Endothelial cell of umbilical vein (primary cell): ENCODE data around the gene ARMC7. TPM values are rescaled to one million over a fixed set of nuclear protein-coding genes. Genes with fewer than 3 reads are reported as not detected.
A peak's percentile ranks its signal among the peaks of the same experiment; 100 is the strongest.

Experiments used
- BruUV-seq: library from RNA; stranded (reverse); fragments of 400-500 nt; replicated peaks from 2 replicates; lab custom pipeline; 2021; lab: Mats Ljungman, UMichigan
- CTCF ChIA-PET: fragments of 300-600, 350-600 bp; sonication (Branson Sonifier 250); formaldehyde crosslinking; loops from one replicate; lab custom pipeline; 2021; ENCODE audit warnings: antibody characterized with exemption, inconsistent platforms; lab: Charles Lee
- POLR2A ChIA-PET: fragments of 300-600, 350-600 bp; sonication (Branson Sonifier 250); formaldehyde crosslinking; loops from one replicate; lab custom pipeline; 2021; ENCODE audit warnings: antibody characterized with exemption, inconsistent platforms; lab: Charles Lee
- DNase-seq: peaks from one replicate; pipeline ENCODE4 v3.0.0-alpha.2; 2011; ENCODE audit warnings: low read depth, low spot score
- FAIRE-seq: peaks from 2 replicates; lab custom pipeline; 2011; peaks lifted over from hg19 to GRCh38; lab: Jason Lieb, UNC
- H2AFZ ChIP-seq: 2 replicates; pipeline ENCODE4 v1.6.0; 2012; ENCODE audit warnings: low read depth, low read length, control low read depth, inconsistent platforms
- H3K27ac ChIP-seq: 2 replicates; pipeline ENCODE4 v1.5.1; 2011; ENCODE audit warnings: low read depth, mild to moderate bottlenecking, control low read depth, low read length, moderate library complexity; ENCODE audit not compliant: insufficient read depth
- H3K27me3 ChIP-seq, 2 experiments: 2 replicates each; pipeline versions ENCODE4 v1.6.0 to v1.6.1; 2011; ENCODE audit warnings: low read length in 2 of 2, mixed read lengths in 1 of 2; ENCODE audit not compliant: control insufficient read depth in 2 of 2, insufficient read depth in 2 of 2
- H3K36me3 ChIP-seq, 2 experiments: 2 replicates in 1 of 2; 3 replicates in 1 of 2; pipeline ENCODE4 v1.5.1; 2011; ENCODE audit warnings: low read length in 2 of 2, mild to moderate bottlenecking in 1 of 2, moderate library complexity in 1 of 2; ENCODE audit not compliant: control insufficient read depth in 2 of 2, insufficient read depth in 2 of 2; ENCODE audit errors: extremely low read depth in 1 of 2
- H3K4me1 ChIP-seq: 3 replicates; pipeline ENCODE4 v1.5.1; 2011; ENCODE audit warnings: mild to moderate bottlenecking, low read length; ENCODE audit not compliant: control insufficient read depth, insufficient read depth; ENCODE audit errors: extremely low read depth
- H3K4me2 ChIP-seq: 2 replicates; pipeline ENCODE4 v1.6.1; 2011; ENCODE audit warnings: low read length, control low read depth, mixed read lengths; ENCODE audit not compliant: insufficient read depth
- H3K4me3 ChIP-seq, 3 experiments: fragments of 200-600 bp in 1 of 3; sonication (generic), shearing (Covaris generic) in 1 of 3; replicated peaks in 1 of 3; 2 replicates each; pipeline ENCODE4 v1.5.1; 2011 to 2016; ENCODE audit warnings: control low read depth in 3 of 3, low read length in 3 of 3, mild to moderate bottlenecking in 2 of 3, inconsistent platforms in 1 of 3, low read depth in 1 of 3, moderate library complexity in 1 of 3; ENCODE audit not compliant: insufficient read depth in 1 of 3
- H3K79me2 ChIP-seq: 2 replicates; pipeline ENCODE4 v1.6.0; 2012; ENCODE audit warnings: low read length, inconsistent platforms; ENCODE audit not compliant: control insufficient read depth, insufficient read depth
- H3K9ac ChIP-seq: replicated peaks from 2 replicates; pipeline ENCODE3; 2011; ENCODE audit warnings: low read length, control low read depth; ENCODE audit not compliant: insufficient read depth; ENCODE audit errors: extremely low read depth
- H3K9me1 ChIP-seq: replicated peaks from 3 replicates; pipeline ENCODE4 v1.6.0; 2011; ENCODE audit warnings: mild to moderate bottlenecking, low read length; ENCODE audit not compliant: control insufficient read depth, insufficient read depth; ENCODE audit errors: extremely low read depth
- H3K9me3 ChIP-seq: replicated peaks from 2 replicates; pipeline ENCODE4 v1.5.1; 2012; ENCODE audit warnings: low read length, inconsistent platforms; ENCODE audit not compliant: control insufficient read depth, insufficient read depth
- H4K20me1 ChIP-seq: replicated peaks from 2 replicates; pipeline ENCODE3; 2011; ENCODE audit warnings: mild to moderate bottlenecking, low read length; ENCODE audit not compliant: control insufficient read depth, insufficient read depth; ENCODE audit errors: extremely low read depth
- EZH2 ChIP-seq: IDR thresholded peaks from 2 replicates; pipeline ENCODE4 v1.6.1; 2012; ENCODE audit warnings: borderline replicate concordance, low read depth, mild to moderate bottlenecking, moderate library complexity, low read length, inconsistent platforms; ENCODE audit not compliant: severe bottlenecking
- FOS ChIP-seq: IDR thresholded peaks from 2 replicates; pipeline ENCODE4 v1.6.1; 2011; ENCODE audit warnings: mild to moderate bottlenecking, low read length, moderate library complexity, borderline replicate concordance; ENCODE audit not compliant: insufficient read depth
- GATA2 ChIP-seq: IDR thresholded peaks from 2 replicates; pipeline ENCODE4 v1.7.0; 2011; ENCODE audit warnings: low read depth, mild to moderate bottlenecking, moderate library complexity, mixed read lengths, low read length; ENCODE audit not compliant: insufficient read length, insufficient read depth
- JUN ChIP-seq: IDR thresholded peaks from 2 replicates; pipeline ENCODE4 v1.6.1; 2011; ENCODE audit warnings: borderline replicate concordance, low read depth; ENCODE audit not compliant: insufficient read length, insufficient read depth
- MYC ChIP-seq: IDR thresholded peaks from one replicate; pipeline ENCODE4 v1.6.1; 2011; ENCODE audit warnings: mild to moderate bottlenecking, low read depth, low read length
- POLR2A ChIP-seq: IDR thresholded peaks from 2 replicates; pipeline ENCODE4 v1.6.1; 2012; ENCODE audit warnings: low read depth, mild to moderate bottlenecking, control low read depth, low read length
- POLR2AphosphoS5 ChIP-seq: IDR thresholded peaks from 2 replicates; pipeline ENCODE4 v1.6.1; 2012; ENCODE audit warnings: low read depth, mild to moderate bottlenecking, control low read depth, low read length, moderate library complexity; ENCODE audit not compliant: insufficient read depth
- dilution Hi-C: fragments of 300-500 bp; cut with MboI; formaldehyde crosslinking; loops from one replicate; pipeline ENCODE4 v1.15.0; 2019; ENCODE audit warnings: low sequenced_read_pairs; ENCODE audit not compliant: extremely low pct_ligation_motif_present
- intact Hi-C: fragments of 100-400 bp; cut with micrococcal nuclease; formaldehyde crosslinking; loops from one replicate; pipeline ENCODE4 v1.10.0; 2022
- polyA plus RNA-seq, 4 experiments: library from polyadenylated mRNA; depleted of rRNA in 3 of 4; stranded (reverse) in 3 of 4; unstranded in 1 of 4; fragments of >200 nt; gene quantifications; 2 replicates each; pipeline versions ENCODE4 v1.2.1 to v1.2.3, GENCODE V29; 2011 to 2012; ENCODE audit warnings: missing spikeins in 1 of 4
- total RNA-seq: library from RNA; stranded (reverse); gene quantifications from 2 replicates; pipeline ENCODE4 v1.2.3, GENCODE V29; 2021
- TF ChIP-seq, protein P1 (sequence below): IDR thresholded peaks from 2 replicates; pipeline ENCODE4 v1.6.1; 2011; ENCODE audit not compliant: insufficient read depth, insufficient read length
- TF ChIP-seq, protein P2 (sequence below), 2 donors: IDR thresholded peaks; 1 replicate in 1 of 2; 2 replicates in 1 of 2; pipeline ENCODE4 v1.5.1; 2011; ENCODE audit warnings: low read length in 2 of 2, mild to moderate bottlenecking in 2 of 2, moderate library complexity in 2 of 2, control low read depth in 1 of 2, inconsistent platforms in 1 of 2, low read depth in 1 of 2; ENCODE audit not compliant: insufficient read depth in 1 of 2; ENCODE audit errors: extremely low read depth in 1 of 2

ARMC7 gene
- total and polyA plus RNA-seq, 2 donors (not counting 3 experiments of a cell fraction or from before 2014, with no cell fraction given), result 11.8 to 15.7 TPM

DNA sequence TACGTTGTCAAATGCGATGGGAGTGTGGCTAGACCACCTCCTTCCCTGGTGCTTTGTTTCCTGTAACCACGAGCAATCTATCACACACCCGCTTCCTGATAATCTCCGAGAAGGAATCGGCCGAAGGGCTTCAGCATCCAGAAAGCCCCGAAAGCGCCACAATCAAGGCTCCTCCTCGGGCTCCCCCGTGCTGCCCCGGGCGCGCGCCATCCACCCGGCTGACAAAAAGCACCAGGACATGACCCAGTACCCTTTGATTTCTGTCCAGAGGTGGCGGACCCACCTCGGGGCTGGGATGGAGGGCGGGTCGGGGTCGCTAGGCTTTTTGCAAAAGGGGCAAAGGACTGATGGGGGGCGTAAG, 743 bp upstream of the ARMC7 start:
- Histone ChIP-seq H3K4me3 (peak overlapping the region in 2 of 3 experiments; percentile 73 to 74), H3K4me1 (peaks cover 20% of the 10 kb centered on the region), H4K20me1 (no peaks in the 10 kb centered on the region), H2AFZ (peak overlapping the region; percentile 89), H3K9me1 (no peaks in the 10 kb centered on the region), H3K4me2 (peak overlapping the region; percentile 57), H3K79me2 (no peaks in the 10 kb centered on the region), H3K9ac (no peak overlapping the region), H3K9me3 (no peaks in the 10 kb centered on the region), H3K27ac (no peak overlapping the region), H3K36me3 (no peaks in the 10 kb centered on the region), H3K27me3 (no peaks in the 10 kb centered on the region)
- CTCF ChIA-PET, result interaction anchor here (0.6 to 4.3 kb wide), 9 partner anchors 16 to 147 kb away, joined by 3 to 37 read pairs (median 5); no protein-coding TSS in a partner anchor
- no peak for DNase-seq
- no peak for FAIRE-seq
- POLR2A ChIA-PET, result no interaction called here
- BruUV-seq, result no TSS peak
- TF ChIP-seq FOS (no peak), EZH2 (no peak), MYC (no peak), POLR2AphosphoS5 (no peak), POLR2A (no peak), JUN (no peak), GATA2 (no peak)
- TF ChIP-seq, protein P1, sequence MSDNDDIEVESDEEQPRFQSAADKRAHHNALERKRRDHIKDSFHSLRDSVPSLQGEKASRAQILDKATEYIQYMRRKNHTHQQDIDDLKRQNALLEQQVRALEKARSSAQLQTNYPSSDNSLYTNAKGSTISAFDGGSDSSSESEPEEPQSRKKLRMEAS, result no peak
- TF ChIP-seq, protein P2, sequence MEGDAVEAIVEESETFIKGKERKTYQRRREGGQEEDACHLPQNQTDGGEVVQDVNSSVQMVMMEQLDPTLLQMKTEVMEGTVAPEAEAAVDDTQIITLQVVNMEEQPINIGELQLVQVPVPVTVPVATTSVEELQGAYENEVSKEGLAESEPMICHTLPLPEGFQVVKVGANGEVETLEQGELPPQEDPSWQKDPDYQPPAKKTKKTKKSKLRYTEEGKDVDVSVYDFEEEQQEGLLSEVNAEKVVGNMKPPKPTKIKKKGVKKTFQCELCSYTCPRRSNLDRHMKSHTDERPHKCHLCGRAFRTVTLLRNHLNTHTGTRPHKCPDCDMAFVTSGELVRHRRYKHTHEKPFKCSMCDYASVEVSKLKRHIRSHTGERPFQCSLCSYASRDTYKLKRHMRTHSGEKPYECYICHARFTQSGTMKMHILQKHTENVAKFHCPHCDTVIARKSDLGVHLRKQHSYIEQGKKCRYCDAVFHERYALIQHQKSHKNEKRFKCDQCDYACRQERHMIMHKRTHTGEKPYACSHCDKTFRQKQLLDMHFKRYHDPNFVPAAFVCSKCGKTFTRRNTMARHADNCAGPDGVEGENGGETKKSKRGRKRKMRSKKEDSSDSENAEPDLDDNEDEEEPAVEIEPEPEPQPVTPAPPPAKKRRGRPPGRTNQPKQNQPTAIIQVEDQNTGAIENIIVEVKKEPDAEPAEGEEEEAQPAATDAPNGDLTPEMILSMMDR (IDR thresholded peaks at IDR 0.05; ENCODE audit: extremely low read depth in 1 of 2, insufficient read depth in 1 of 2, low read depth in 1 of 2, low read length in 2 of 2), result no peak
- intact Hi-C loops, result loop anchor here (5.0 kb wide), 2 partner anchors 62 to 73 kb away; partner anchors contain the start of genes ATP5PD, KCTD2 and SUMO2
- dilution Hi-C loops, result no loop called here
